GM21717 (cell line): ENCODE data around the gene ZNF516.

Experiments used
- ATAC-seq: cut with Tn5 transposase; IDR thresholded peaks from one replicate; pipeline ENCODE4 v1.9.1; 2021; ENCODE audit warnings: mild to moderate bottlenecking, moderate library complexity; ENCODE audit not compliant: unreplicated experiment

ZNF516 gene

DNA sequence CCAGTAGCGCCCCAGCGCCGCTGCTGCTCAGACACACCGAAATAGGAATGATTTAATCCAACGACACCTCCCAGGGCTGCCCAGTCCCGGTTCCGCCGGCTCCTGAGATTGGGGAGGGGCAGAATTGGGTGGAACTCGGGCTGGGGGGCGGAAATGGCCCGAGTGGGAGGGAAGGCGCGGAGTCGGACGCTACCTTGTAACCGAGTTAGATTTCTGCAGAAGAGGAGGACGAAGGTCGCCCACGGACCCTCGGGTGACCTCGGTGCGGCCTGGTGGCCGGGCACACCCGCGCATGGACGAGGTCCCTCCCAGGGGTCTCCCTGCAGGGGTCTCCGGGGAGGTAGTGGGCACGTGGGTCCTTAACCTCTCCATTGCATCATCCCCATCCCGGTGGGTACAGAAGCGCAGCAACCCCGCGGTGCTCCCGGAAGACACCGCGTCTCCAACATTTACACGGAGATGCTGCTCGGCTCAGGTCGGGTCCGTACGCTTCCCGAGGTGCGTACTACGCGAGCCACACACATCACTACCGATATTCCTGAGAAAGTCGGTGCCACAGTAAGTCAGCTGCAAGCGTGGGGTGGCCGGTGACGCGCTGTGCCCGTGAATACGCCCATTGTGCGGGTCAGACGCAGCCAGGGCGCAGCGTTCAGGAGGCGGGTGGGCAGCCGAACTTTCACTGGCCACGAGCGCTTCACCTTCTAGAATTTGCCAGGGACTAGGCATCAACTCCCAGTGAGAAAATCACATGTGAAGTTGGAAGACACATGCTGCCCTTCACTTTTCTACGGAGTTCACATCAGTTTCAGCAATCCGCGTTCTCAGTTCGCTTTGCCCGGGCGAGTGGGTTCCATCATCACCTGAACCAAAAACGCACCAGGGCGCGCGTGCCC is 3.0 kb downstream of the ZNF516 start:
- ATAC-seq = no peak

DNA sequence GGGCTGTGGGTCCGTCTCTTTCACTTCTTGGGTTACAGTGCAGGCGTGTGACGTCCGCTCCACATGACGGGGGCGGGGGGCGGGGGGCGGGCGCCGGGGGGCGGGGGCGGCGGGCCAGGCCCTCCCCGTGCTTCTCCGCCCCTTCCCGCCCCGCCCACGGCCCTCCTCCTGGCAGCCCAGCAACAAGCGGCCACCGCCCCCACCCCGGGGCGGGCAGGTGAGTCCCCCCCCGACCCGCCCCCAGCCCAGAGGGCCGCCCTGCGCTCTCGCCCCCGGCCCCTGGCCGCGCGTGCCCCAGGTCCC is 3.6 kb downstream of the ZNF516 start:
- no peak for ATAC-seq

DNA sequence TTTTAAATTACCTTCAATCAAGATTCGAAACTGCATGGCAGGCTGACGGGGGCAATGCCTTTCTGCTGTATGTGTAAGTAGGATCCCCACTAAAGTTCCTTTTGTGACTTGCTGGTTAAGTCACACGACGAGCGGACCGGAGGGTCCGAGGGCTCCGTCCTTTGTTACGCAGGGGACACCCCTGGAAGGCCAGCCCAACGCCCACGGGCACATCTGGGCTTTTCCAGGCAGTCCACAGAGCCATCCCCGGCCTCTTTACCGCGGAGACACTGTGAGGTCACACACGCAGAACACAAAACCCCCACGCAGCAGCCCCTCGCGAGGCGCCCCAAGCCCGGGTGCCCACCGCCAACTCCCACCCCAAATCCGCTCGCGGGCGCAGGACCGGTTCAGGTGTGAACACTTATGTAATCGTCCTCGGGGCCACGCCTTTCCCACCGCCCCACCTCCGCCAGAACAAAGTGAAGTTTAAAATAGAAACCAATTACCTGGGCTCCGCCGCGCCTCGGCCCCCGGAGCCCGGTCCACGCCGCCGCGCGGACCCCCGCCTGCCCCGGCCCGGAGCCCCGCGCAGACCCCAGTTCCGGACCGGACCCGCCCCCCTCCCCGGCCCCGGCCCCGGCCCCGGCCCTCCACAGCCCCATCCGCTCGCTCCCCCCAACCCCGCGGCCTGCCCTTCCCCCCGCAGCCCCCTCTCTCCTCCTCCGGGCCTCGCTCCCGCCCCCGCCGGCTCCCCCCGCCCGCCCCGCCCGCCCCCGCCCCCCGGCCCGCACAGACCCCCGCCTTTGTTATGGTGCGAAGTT is 4.2 kb downstream of the ZNF516 start:
- no peak for ATAC-seq

DNA sequence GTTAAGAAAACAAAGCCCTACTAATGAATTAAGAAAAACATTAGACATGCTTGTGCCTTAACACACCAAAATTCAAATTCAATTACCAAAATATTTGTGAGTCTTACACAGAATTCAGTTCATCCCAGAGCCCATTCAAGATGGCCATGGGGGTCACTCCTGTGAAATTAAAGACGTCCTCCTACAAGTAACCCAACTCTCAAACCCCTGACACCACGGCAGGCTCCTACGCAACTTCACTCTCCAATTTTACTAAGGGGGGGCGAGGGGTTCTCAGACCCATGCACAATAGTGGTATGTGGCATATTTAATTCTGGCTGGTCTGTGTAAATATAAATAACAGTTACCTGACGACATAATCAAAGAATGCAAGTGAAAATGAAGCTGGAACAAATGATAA is 5.0 kb downstream of the ZNF516 start:
- no peak for ATAC-seq

DNA sequence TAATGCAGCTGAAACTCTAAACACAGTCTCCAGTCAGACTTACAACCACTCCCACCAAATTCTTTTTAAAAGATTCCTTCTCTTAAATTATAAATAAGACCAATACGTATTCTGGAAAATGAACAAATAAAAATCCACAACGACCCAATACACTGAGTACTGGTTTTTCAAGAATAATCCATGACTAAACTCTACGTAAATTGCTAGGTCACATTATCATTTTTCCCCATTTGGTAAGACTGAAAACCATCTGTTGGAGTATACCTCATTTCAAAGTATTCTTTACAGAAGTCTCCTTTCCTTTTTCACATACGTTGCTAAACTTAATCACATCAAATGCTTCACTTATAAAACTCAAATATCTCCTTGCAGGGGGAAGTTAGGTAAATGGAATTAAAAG is 6.0 kb downstream of the ZNF516 start:
- ATAC-seq = no peak

DNA sequence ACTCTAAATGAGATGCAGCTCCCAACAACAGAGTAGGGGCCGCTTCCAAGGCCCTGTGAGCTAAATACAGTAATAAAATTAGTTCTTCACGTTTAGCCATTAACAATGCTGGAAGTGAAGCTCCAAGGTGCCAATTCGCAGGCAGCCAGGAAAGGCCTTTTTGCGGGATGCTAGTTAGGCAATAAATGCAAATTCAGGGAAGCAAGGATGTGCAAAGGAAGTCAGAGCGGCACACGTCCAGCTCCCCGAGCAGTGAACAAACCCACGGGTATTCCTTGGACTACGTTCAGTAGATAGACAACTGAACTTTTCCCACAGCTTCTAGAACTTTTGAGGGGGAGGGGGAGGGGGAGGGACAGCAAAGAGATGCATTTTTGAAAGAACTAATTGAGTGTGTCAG is 6.9 kb downstream of the ZNF516 start:
- ATAC-seq = no peak

DNA sequence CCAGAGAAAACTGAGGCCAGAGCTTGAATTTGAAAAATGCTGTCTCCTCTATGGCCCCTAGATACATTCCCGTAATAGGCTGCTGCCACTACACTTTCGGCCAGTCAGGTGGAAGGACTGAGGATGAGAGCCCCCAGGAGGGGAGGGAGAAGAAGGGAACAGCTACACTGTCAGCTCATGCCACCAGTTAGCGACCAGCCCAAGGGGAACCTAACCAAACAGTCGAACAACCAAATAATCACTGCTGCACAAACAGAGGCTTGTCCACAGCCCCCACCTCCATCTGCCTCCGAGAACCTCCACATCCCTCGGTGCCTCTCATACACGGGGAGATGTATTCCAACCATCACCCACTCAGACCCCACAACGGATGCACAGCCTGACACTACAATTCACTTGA is 7.3 kb downstream of the ZNF516 start:
- ATAC-seq = no peak

DNA sequence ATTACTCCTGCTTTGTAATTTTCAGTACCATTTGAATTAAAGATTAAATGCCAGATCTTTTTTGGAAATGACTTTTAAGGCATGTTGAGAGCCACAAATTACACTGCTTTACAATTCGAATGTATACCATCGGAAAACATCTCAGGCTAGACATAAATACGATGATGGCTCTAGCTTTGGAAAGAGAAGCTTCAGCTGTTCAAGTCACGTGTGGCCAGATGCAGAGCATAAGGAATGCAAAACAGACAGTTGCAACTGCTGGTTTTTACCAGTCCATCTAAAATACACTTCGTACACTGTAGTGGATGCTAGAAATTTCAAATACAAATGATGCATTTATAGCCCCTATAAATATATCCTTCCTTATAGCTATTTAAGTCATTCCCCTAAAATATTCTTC is 8.0 kb downstream of the ZNF516 start:
- ATAC-seq = no peak

DNA sequence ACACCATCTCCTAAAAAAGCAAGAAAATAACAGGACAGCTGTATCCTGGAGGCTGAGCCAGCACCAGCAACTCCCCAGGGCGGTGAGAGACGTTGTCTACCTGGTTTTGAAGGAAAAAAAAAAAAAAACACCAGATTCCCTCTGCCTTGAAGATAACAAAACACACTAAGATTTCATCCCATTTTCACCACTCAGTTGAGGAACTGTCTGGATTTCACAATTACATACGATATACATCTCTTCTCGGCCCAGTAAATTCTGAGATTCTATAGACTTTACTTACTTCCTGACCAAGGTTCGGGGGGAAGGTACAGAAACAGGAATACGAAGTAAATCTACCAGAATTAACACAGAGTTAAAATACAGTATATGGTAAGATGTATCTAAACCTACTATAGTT is 8.5 kb downstream of the ZNF516 start:
- ATAC-seq = no peak

DNA sequence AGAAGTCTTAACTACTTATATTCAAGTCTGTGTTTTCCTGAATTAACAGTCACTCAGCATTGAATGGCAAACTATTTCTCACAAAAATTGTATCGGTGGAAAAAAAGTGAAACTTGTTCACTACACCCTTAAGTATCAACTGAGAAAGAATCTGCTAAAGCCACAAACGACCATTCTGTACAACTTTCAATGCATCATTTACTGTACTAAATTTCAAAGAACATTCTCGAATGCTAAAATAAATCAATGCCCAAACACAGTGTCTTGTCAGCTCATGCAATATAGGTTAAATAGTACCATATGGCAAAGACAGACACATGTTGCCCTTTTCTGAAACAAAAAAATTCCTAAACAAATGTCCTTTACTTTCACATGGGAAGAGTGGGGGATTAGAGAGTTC is 9.0 kb downstream of the ZNF516 start:
- no peak for ATAC-seq

DNA sequence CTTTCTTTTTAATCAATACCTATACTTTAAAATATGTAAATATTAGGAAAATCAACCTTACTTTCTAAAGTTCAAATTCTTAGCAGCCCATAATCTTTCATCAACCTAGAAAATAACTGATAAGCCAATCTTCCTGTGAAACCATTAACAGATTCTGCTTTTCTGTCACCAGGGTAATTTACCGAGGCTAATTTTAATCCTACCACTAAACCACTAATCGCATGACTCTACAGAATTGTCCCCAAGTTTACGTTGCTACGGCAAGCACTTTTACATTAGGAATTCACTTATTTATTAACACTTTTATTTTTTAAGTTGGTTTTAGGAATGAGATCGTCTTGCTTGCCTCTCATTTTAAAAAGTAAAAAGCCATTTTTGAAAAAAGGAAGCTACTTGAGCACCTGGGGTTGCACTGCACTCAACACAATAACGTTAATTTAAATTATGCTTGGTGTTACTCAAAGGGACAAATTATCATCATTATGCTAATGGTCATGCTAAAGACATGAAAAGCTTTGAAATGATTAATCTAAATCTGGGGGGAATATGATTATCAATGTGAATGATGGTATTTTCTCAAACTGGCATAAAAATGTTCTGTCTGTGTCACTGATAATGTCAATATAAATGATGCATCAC is 10.2 kb downstream of the ZNF516 start:
- no peak for ATAC-seq

DNA sequence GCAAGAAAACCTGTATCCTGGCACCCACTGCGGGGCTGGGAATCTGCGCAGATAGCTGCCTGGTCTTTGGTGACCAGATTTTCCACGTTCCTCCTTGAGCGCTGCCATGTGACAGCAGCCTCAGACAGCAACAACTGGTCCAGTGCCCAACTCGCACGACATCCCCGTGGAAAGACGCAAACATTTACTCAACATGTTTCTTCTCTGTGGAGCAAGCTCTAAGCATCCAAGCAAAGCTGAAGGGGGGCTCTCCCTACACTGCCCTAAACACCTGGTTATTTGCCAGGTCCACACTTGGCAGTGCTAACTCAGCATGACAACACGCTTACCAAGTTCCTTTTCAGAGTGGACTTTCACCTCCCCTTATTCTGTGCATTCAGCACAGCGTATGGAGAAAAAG is 11.3 kb downstream of the ZNF516 start:
- no peak for ATAC-seq

DNA sequence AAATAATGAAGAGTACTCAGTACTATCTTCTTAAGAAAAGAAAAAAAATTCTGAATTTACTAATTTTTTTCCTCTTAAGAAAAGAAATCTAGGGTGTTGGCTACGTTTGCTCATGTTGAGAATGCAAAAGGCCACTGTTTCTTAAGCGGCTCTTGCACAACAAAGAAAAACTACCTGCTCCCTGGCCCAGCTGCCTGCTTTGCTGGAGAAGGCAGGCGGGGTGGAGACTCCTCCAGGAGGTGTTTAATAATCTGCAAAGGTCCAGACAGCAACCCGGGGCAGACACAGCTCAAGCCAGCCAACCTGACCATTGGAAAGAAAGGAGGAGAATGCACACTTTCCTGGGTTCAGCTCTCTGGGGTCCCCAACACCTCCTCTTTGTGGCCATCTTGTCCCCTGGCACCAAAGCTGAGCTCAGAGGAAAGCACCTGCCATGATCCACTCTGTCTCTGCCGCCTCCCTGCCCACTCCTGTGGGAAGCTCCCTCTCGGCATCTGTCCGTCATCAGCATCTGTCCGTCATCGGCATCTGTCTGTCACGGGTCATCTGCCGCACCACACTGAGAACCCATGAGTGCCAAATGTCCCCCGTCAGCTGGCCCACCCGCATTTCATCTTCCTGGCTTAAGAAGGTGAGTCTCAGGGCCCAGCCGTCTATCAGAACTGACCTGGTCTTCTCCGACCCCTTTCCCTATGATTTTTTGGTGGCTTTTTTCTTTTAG is 11.9 kb downstream of the ZNF516 start:
- no peak for ATAC-seq

DNA sequence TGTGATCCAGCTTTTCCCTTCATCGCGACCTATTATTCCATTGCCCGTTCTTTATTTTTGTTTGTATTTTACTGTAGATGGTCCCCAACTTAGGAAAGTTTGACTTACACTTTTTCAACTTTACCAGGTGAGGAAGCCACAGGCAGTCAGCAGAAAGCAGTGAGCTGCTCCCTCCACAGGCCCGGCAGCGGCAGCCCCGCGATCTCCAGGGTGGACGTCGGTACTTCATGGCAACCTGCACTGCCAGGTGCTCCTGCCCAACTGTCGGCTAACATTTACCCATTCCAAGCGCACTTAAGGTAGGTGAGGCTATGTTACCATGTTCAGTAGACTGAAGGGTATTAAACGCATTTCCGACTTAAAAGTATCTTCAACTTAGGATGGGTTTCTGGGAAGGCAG is 12.8 kb downstream of the ZNF516 start:
- no peak for ATAC-seq

DNA sequence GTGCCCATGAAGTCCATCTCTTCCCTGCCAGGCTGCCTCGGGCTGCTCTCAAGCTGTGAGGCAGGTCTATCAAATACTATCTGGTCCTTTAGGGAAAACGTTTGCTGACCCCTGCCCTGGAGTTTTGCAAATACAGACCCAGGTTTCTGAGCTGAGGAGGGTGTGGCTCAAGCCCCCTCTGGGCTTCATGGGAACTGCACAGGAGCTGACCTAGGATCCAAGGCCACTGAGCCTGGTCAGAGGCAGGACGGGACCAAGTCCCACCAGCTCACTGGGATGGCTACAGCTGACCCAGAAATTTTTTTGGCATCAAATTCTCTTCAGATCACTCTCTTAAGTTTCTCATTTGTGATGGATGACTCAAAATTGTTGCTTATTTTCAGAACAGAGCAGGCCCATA is 14.1 kb downstream of the ZNF516 start:
- ATAC-seq = no peak

DNA sequence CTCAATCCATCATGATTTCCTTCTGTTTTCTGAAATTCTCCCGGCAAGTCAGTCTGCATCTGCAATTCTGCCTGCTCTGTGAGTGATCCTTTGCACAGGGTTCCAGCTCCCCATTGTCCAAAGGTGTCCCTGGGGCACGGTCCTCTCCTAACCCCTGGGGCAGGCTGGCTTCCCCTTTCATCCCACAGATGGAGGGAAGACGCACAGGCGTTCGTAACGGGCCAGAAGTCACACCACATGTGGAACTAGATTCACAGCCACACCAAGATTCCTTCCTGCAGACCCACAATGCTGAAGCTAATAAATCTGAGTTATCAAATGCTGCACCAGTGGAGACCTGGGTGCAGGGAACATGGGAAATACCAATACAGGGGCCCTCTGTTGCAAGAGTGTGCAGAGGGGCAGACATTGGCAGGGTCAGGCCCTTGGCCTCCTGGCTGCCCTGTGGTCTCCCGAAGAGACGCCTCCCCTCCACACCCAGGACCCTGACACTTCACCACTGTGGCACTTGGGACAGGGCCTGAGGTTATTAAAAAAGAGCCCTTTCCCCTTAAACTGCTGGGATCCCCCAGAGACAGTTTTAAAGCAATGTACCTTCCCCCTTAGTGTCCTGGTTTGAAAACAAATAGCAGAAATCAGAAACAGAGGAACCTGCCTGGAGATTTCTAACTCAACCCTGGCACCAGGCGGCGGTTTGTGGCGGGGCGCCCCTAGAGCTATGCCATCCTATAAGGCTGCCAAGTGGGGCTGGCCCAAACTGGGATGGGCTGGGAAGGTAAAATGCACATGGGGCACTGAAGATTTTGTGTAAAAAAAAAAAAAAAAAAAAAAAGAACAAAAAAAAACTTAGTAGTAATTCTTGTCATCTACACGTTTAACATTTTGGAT is 15.4 kb downstream of the ZNF516 start:
- no peak for ATAC-seq

DNA sequence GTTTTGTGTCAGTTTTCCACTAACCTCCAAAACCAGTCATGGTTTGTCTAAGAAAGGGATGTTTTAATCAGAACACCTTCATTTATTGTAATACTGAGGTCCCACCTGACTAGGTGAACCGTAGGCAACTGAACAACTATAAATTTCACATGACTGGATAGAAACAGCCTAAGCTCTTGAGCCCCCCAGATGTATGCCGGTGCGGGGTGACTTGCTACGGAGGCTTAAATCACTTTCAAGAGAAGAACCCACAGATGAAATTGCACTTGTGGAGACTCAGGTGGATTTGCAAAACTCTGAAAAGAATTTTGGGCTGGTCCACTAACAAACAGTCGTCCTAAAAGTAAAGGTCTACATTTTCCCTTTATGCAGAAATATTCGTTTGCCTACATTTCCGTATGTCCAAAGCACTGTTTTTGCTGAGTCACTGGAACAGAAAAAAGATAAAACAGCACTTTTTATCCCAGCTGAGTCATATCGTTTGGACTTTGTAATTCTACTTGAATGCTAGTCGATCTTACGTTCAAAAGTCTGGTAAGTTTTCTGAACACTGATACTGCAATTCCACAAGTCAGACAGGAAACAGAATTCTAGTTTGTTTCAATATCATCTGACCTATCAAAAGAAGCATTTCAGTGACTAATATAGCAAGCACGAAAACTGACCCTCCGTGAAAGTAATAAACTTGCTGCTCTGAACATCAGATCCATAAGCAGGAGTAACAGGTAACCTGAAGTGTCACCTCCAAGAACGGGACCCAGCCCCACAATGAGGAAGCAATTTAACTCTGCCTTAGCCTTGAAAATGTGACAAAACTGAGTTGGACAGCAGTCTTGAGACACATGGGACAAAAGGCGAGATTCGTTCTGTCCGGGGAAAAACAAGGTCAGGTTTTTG is 18.1 kb downstream of the ZNF516 start:
- ATAC-seq = no peak

DNA sequence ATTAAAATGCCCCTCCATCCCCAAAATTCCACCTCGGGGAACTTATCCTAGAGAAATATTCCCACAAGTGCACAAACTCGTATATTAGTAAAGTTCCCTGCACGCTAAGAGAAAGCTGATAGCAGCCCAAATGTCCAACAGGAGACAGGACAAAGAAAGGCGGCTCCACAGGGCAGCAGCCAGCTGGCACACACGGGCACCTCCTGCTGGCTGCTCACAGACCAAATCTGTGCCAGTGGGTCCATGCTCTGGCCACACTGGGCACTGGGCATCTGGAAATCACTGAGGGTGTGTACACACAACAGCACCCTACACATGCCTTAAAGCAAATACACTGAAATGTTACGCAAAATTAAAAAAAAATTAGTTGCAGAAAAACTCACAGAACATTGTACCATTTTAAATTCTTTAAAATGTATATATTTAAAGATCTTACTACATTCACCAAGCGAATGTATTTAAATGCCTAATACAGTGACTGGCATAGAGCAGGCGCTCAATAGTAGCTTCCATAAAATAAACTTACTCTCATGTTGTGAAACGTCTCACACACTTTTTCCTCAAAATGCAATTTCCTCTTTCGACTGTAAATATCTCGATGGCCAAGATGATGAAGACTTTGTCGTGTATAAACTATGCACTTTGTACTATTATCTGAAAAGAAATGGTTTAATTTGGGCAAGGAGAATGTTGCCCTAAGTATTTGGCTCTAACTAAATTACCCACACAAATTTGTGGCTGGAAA is 19.4 kb downstream of the ZNF516 start:
- no peak for ATAC-seq

DNA sequence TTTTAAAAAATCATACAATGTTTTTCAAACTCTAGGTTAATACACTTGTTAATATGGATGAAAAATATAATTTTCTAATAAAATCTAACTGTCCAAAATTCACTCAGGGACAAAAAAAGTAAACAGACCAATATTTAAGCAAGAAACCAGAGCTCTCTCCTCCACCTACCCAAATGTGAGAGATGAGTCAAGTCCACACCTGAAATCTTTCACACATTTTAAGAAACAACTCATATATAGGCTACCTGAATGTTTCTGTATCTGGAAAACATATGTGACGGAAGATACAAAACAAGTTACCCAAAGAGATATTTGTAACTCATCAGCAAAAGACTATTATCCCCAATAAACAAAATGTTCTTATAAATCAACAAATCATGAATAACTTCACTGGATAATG is 20.2 kb downstream of the ZNF516 start:
- no peak for ATAC-seq
